K562 (cell line): ENCODE measurements around the gene ARHGAP26. TPM values are rescaled to one million over a fixed set of nuclear protein-coding genes. Genes with fewer than 3 reads are reported as not detected.
A peak's percentile ranks its signal among the peaks of the same experiment; 100 is the strongest.

ENCODE experiments used
- ARID1B ChIP-seq: fragments of 450-650 bp; IDR thresholded peaks from 2 replicates; pipeline ENCODE4 v1.6.1; 2016; ENCODE audit warnings: antibody characterized with exemption, mild to moderate bottlenecking, inconsistent platforms
- DEAF1 ChIP-seq: fragments of 450-650 bp; formaldehyde crosslinking; IDR thresholded peaks from 2 replicates; pipeline ENCODE4 v1.4.0; 2020; ENCODE audit warnings: mild to moderate bottlenecking, moderate library complexity
- FOXJ3 ChIP-seq: sonication (generic); formaldehyde crosslinking; IDR thresholded peaks from 2 replicates; pipeline ENCODE4 v1.4.0; 2020; ENCODE audit warnings: mild to moderate bottlenecking, missing genetic modification reagents
- KLF6 ChIP-seq: fragments of 250-450 bp; sonication (Bioruptor Pico); IDR thresholded peaks from 2 replicates; pipeline ENCODE4 v1.4.0; 2020; ENCODE audit warnings: mild to moderate bottlenecking, moderate library complexity, borderline replicate concordance
- LEF1 ChIP-seq: fragments of 450-650 bp; IDR thresholded peaks from 2 replicates; pipeline ENCODE4 v1.6.1; 2016; ENCODE audit warnings: mild to moderate bottlenecking
- MEF2D ChIP-seq: conservative IDR thresholded peaks from 2 replicates; pipeline ENCODE4 v1.6.1; 2016; ENCODE audit warnings: low read depth, missing genetic modification characterization, missing compliant biosample characterization
- MEIS2 ChIP-seq: fragments of 450-650 bp; IDR thresholded peaks from 2 replicates; pipeline ENCODE4 v1.6.1; 2014; ENCODE audit warnings: mild to moderate bottlenecking; ENCODE audit not compliant: partially characterized antibody
- MTA1 ChIP-seq: fragments of 450-650 bp; IDR thresholded peaks from 2 replicates; pipeline ENCODE4 v1.6.1; 2017; ENCODE audit warnings: borderline replicate concordance
- NFRKB ChIP-seq: fragments of 450-650 bp; IDR thresholded peaks from 2 replicates; pipeline ENCODE4 v1.6.1; 2016; ENCODE audit warnings: low read depth
- RNF2 ChIP-seq: sonication (generic); IDR thresholded peaks from 2 replicates; pipeline ENCODE4 v1.6.1; 2016
- SMAD3 ChIP-seq: fragments of 450-650 bp; formaldehyde crosslinking; conservative IDR thresholded peaks from 2 replicates; pipeline ENCODE4 v1.4.0; 2020; ENCODE audit warnings: mild to moderate bottlenecking
- TAF15 ChIP-seq: fragments of 200-400 bp; formaldehyde crosslinking; IDR thresholded peaks from 2 replicates; pipeline ENCODE4 v1.6.1; 2017; ENCODE audit warnings: mild to moderate bottlenecking, low read depth, low read length, moderate library complexity
- TAL1 ChIP-seq: fragments of 450-650 bp; IDR thresholded peaks from 2 replicates; pipeline ENCODE4 v1.6.1; 2016; ENCODE audit warnings: mild to moderate bottlenecking
- TEAD4 ChIP-seq, 2 experiments: sonication (generic) in 1 of 2; formaldehyde crosslinking in 1 of 2; IDR thresholded peaks; 2 replicates each; pipeline versions ENCODE4 v1.6.1 to v1.8.0; 2012 to 2022; ENCODE audit warnings: borderline replicate concordance in 1 of 2, inconsistent platforms in 1 of 2, low read length in 1 of 2, mild to moderate bottlenecking in 1 of 2, missing genetic modification reagents in 1 of 2
- ZFX ChIP-seq: sonication (generic); formaldehyde crosslinking; IDR thresholded peaks from 2 replicates; pipeline ENCODE4 v1.8.0; 2022; ENCODE audit warnings: mild to moderate bottlenecking, missing genetic modification reagents, moderate library complexity
- ZNF175 ChIP-seq: fragments of 200-800 bp; sonication (Bioruptor generic); IDR thresholded peaks from 2 replicates; pipeline ENCODE4 v1.6.1; 2016; ENCODE audit warnings: low read depth, mild to moderate bottlenecking, missing genetic modification characterization, missing compliant biosample characterization
- ZNF395 ChIP-seq: fragments of 200-800 bp; sonication (Bioruptor generic); IDR thresholded peaks from 2 replicates; pipeline ENCODE4 v1.6.1; 2017; ENCODE audit warnings: missing genetic modification characterization, missing compliant biosample characterization
- ZNF449 ChIP-seq: fragments of 250-450 bp; sonication (Bioruptor Pico); IDR thresholded peaks from 2 replicates; pipeline ENCODE4 v1.8.0; 2022; ENCODE audit warnings: moderate library complexity, mild to moderate bottlenecking, inconsistent platforms
- ZNF589 ChIP-seq: fragments of 200-800 bp; sonication (Bioruptor generic); IDR thresholded peaks from 2 replicates; pipeline ENCODE4 v1.6.1; 2016; ENCODE audit warnings: low read depth, missing genetic modification characterization, missing compliant biosample characterization
- ZNF707 ChIP-seq: fragments of 250-450 bp; sonication (Bioruptor Pico); conservative IDR thresholded peaks from 2 replicates; pipeline ENCODE4 v1.8.0; 2022; ENCODE audit warnings: inconsistent platforms, mild to moderate bottlenecking, moderate library complexity
- polyA plus RNA-seq, 8 experiments: library from polyadenylated mRNA; depleted of rRNA in 4 of 8; stranded (reverse) in 5 of 8; unstranded in 3 of 8; fragments of >200 nt; fragmentation: Nextera tagmentation in 2 of 8; fragmentation: Illumina TruSeq in 1 of 8; extraction: Ambion mirVana in 2 of 8; extraction: Trizol in 1 of 8; gene quantifications; 2 replicates each; pipeline versions ENCODE4 v1.2.1 to v1.2.3, GENCODE V29; 2011 to 2014; ENCODE audit warnings: inconsistent platforms in 1 of 8, missing spikeins in 1 of 8
- total RNA-seq, 7 experiments: library from RNA; depleted of rRNA in 6 of 7; stranded (reverse); fragments of >200 nt in 6 of 7; fragmentation: Illumina TruSeq in 2 of 7; extraction: Trizol in 2 of 7; gene quantifications; 2 replicates each; pipeline versions ENCODE4 v1.2.1 to v1.2.3, GENCODE V29; 2011 to 2021; ENCODE audit warnings: low replicate concordance in 1 of 7

The ARHGAP26 gene
- total and polyA plus RNA-seq, 9 of the 15 experiments (the other 6 are each of a cell fraction or from before 2014, with no cell fraction given), result 0.13 to 1.1 (median 0.55) TPM

GRCh38 chr5:142727735-142728047, 42.5 kb upstream of the ARHGAP26 start (continued):
- TF ChIP-seq FOXJ3 (CRISPR knock-in tag), result no peak
- TF ChIP-seq DEAF1 (CRISPR knock-in tag), result peak; percentile 37; the same call in 1 of the 2 replicates
- 0 out of 2 replicates have a peak, but pooled peaks have one; percentile 42 for TF ChIP-seq MEF2D (tag)
- TF ChIP-seq TAL1, result peak; percentile 16; the same call in 1 of the 2 replicates
- peak; percentile 51; the same call in 1 of the 2 replicates for TF ChIP-seq ARID1B
- TF ChIP-seq TEAD4 (IDR thresholded peaks at IDR 0.05; ENCODE audit: low read length), result peak; percentile 63; the same call in 1 of the 2 replicates
- no peak for TF ChIP-seq TEAD4 (CRISPR knock-in tag; IDR thresholded peaks at IDR 0.05; ENCODE audit: borderline replicate concordance)
- TF ChIP-seq ZFX (CRISPR knock-in tag), result no peak
- TF ChIP-seq ZNF449 (CRISPR knock-in tag), result 0 out of 2 replicates have a peak, but pooled peaks have one; percentile 6
- TF ChIP-seq ZNF175 (CRISPR knock-in tag), result peak; percentile 69
- TF ChIP-seq SMAD3 (CRISPR knock-in tag), result peak; percentile 55; the same call in 1 of the 2 replicates
- TF ChIP-seq ZNF395 (CRISPR knock-in tag), result peak; percentile 19; the same call in 1 of the 2 replicates
- peak; percentile 83 for TF ChIP-seq MEIS2
- no peak for TF ChIP-seq NFRKB
- TF ChIP-seq TAF15, result no peak
- TF ChIP-seq KLF6 (CRISPR knock-in tag), result peak; percentile 56; the same call in 1 of the 2 replicates
- peak; percentile 34; the same call in 1 of the 2 replicates for TF ChIP-seq RNF2
- no peak for TF ChIP-seq MTA1
- TF ChIP-seq LEF1, result 0 out of 2 replicates have a peak, but pooled peaks have one; percentile 27
- no peak for TF ChIP-seq ZNF707 (CRISPR knock-in tag)
- peak; percentile 58; the same call in 1 of the 2 replicates for TF ChIP-seq ZNF589
